GM21717 (cell line): ENCODE results near the gene SLC25A26.
"Not testable (repeated sequence)": the region's sequence is repeated elsewhere in the genome, so short reads cannot be mapped to it uniquely, and the experiment has no call there.

ENCODE experiments used
- ATAC-seq: cut with Tn5 transposase; IDR thresholded peaks from one replicate; pipeline ENCODE4 v1.9.1; 2021; ENCODE audit warnings: mild to moderate bottlenecking, moderate library complexity; ENCODE audit not compliant: unreplicated experiment

SLC25A26 gene

DNA sequence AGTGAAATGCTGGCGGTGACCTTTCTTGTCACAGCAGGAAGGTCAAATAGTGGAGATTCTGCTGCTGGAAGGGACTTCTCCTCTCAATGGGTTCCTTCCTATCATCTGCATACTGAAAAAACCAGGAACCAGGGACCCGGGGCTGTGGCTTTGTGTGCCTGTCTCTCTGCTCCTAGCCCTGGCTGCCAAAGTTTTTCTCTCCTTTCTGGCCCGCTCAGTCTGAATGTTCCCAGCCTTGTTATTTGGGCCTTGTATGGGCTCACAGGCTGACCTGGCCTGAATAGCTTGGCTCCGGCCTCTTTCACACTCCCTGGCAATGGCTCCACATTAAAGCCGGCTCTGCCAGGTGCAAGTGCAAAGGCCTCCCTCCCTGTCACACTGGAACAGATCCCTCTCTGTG is 185.4 kb downstream of the SLC25A26 start:
- ATAC-seq, result no peak

DNA sequence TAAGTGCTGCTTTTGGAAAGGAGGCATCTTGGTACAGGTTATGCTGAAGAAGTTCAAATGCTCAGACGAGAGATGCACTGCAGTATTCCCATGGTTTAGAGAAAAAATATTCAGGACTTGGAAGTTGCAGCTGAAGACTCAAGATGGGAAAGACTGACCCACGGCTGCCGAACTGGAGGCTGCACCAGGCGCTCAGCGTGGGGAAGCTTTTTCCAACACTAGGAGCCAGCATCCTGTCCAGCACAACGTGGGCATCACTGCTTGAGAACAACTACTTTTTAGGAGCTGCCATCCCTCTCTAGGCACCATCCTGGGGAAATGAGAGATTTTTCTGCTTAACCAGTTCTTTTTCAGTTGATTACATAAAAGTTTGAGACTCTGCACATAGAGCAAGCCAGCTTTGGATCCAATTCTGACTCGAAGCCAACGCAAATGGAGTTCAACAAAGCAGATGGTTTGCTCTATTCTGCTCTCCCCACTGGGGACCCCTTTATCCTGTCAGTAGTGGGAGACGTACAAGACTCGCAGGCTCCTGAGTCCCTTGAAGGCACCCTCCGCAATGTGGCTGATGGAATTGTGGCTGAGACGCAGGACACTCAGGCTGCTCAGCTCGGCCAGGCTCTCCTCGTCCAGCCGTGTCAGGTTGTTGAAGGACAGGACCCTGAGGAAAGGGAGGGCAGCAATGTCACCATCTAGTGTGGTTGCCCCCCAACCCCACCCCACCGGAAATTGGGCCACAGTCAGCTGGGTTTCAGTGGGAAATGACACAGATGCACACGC is 186.2 kb downstream of the SLC25A26 start:
- ATAC-seq, result no peak

- peak; percentile 86 for ATAC-seq
These were observed 186.9 kb downstream of the SLC25A26 start for GRCh38 chr3:66407611-66408218.

DNA sequence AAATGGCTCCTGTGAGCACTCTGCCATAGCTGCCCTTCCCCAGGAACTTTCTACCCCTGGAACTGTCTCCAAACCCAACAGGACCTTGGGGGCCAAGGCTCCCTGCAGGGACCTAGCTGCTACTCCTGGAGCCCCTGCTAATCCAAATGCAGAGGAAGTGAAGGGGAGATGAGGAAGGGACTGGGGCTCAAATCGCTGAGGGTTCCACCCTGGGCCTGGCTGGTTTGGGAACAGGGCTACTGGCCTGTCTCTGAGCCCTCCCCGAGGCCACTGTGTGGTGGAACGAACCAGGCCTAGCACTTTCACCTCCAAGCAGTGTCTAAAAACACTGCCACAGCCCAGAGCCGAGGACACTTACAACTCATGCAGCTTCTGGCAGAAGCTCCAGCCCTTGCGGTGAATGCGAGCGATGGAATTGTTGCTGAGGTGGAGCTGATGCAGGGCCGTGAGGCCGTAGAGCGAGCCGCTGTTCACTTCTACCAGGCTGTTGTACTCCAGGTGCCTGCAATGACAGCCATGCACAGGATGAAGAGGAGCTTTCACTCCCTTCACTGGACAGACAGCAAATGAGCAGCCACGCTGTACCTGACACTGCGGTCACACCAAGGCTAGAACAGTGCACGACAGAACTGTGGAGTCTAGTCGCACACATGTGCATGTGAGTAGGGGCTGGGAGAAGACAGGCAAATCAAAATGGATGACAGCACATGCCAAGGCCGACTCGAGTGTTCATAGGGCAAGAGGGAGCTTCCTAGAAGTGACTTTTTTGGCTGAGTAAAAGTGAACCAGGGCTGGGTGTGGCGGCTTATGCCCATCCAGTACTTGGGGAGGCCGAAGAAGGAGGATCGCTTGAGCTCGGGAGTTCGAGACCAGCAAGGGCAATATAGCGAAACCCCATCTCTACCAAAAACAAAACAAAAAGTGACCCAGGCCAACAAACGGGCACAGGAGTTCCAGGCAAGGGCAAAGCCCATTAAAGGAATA is 189.3 kb downstream of the SLC25A26 start:
- no peak for ATAC-seq

DNA sequence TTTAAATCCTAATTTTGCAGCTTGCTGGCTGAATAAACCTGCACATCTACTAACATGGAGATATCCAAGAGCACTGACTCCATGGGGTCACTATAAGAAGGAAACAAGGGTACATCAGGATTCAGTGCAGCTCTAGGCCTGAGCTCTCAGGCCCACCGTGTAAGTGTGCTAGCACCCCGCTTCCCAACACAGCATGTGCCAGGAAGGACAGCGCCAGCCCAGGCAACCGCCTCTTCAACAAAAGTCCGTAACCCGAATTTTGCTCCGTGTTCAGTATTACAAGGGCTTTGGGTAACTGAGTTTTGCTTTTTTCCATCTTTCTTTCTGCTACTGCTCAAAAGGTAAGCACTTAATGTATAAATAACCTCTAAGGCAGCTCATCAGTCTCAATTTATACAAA is 190.2 kb downstream of the SLC25A26 start:
- no peak for ATAC-seq

- ATAC-seq, result no peak
These were observed 190.7 kb downstream of the SLC25A26 start for GRCh38 chr3:66411474-66411873.

- ATAC-seq, result no peak
These were observed 191.4 kb downstream of the SLC25A26 start for GRCh38 chr3:66411961-66412887.

- ATAC-seq, result no peak
These were observed 192.4 kb downstream of the SLC25A26 start for GRCh38 chr3:66413151-66413751.

GRCh38 chr3:66414846-66415245 is 194.0 kb downstream of the SLC25A26 start:
- no peak for ATAC-seq

- no peak for ATAC-seq
These were observed 195.1 kb downstream of the SLC25A26 start for GRCh38 chr3:66415867-66416428.

DNA sequence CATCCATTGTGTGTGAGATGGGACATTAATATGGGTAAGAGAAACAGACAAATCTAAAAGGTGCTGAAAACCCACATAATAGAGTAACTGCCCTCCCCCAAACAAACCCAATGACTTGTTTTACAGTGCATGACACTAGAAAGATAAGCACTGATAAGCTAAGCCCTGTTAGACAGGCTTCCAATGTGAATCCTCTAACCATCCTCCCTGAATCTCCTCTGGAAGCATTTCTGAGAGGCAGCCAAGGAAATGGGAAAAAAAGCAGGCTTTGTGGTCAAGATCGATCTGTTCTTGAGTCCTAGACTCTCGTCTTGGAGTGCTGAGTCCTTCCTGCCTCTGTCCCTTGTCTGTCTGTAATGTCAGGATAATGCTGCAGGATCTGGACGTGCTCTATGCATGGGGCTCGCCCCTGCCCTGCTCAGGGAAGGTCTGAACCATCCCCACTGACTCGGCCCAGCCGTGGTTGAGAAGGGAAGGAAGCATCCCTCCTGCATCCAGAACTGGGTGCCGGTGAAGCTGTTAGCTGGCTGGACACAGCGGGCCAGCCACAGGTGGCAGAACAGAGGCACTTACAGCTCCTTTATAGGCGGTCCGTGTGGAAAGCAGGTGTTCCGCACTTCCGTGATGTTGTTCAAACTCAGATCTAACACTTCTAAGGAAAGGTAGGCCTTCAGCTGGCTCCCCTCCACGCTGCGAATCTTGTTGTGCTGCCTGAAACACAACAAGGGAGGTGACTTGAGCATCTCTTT is 195.9 kb downstream of the SLC25A26 start:
- ATAC-seq, result no peak

- ATAC-seq, result no peak
These were observed 197.7 kb downstream of the SLC25A26 start for GRCh38 chr3:66418475-66418931.

GRCh38 chr3:66419036-66419435 is 198.2 kb downstream of the SLC25A26 start:
- ATAC-seq, result no peak

DNA sequence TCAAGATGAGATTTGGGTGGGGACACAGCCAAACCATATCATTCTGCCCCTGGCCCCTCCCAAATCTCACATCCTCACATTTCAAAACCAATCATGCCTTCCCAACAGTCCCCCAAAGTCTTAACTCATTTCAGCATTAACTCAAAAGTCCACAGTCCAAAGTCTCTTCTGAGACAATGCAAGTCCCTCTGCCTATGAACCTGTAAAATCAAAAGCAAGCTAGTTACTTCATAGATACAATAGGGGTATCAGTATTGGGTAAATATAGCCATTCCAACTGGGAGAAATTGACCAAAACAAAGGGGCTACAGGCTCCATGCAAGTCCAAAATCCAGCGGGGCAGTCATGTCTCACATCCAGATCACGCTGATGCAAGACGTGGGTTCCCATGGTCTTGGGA is 200.3 kb downstream of the SLC25A26 start:
- ATAC-seq, result not testable (repeated sequence)

- not testable (repeated sequence) for ATAC-seq
These were observed 201.1 kb downstream of the SLC25A26 start for GRCh38 chr3:66421893-66422292.

DNA sequence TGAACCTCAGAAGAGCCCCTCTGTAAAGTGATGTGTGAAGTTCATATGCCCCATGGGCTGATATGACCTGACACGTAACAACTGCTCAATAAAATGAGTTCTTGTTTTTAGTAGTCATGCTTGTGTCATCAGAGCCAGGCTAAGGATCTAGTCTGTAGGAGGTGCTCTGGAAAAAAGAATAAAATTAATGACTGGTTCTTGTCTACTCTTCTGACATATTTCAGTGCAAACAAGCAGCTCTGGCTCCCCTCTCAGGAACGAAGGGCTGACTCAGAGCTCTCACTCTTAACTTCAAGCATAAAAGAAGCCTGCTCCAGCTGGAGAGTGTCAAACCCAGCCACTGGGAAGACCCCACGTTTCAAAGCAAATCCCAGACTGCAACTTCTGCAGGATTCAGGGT is 203.0 kb downstream of the SLC25A26 start:
- ATAC-seq, result no peak

DNA sequence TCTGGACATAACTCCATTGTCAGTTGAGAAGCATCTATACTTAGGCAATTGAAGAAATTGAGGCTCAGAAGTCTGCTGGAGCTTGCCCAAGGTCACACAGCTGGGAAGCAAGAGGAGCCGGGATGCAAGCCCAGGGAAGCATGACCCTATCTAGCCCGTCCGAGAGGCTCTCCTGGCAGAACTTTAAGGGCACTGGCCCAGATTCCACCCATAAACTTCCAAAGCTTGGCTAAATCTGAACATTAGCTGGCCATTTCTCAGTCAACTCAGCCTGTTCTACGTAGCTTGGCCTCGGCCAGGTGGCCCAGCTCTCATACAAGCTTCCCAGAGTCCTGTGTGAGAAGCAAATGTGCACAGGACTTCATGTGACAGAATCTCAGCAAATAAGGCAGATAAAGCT is 204.2 kb downstream of the SLC25A26 start:
- ATAC-seq, result no peak

GRCh38 chr3:66425576-66426114 is 204.8 kb downstream of the SLC25A26 start:
- no peak for ATAC-seq
